IMR-90 (cell line): ENCODE data around the gene AFG3L2. TPM values are rescaled to one million over a fixed set of nuclear protein-coding genes. Genes with fewer than 3 reads are reported as not detected.
A peak's percentile ranks its signal among the peaks of the same experiment; 100 is the strongest.

Source experiments
- ATAC-seq: fragments of 200-7000 bp; cut with Tn5 transposase; 2 replicates; pipeline ENCODE4 v1.9.1; 2020; ENCODE audit warnings: low read depth, mild to moderate bottlenecking, moderate library complexity
- BruUV-seq: library from RNA; stranded (reverse); fragments of 400-500 nt; replicated peaks from 2 replicates; lab custom pipeline; 2021; lab: Mats Ljungman, UMichigan
- CTCF ChIA-PET: fragments of 300-600 bp; formaldehyde crosslinking; extraction: SDS; loops from one replicate; lab custom pipeline; 2021; ENCODE audit warnings: antibody characterized with exemption; lab: Yijun Ruan, JAX
- POLR2A ChIA-PET: fragments of 300-600 bp; sonication (Branson Sonifier 250); formaldehyde crosslinking; loops from one replicate; lab custom pipeline; 2022; ENCODE audit warnings: antibody characterized with exemption; ENCODE audit not compliant: unreplicated experiment; lab: Charles Lee
- DNase-seq: peaks from one replicate; pipeline ENCODE4 v3.0.0; 2013
- H2AFZ ChIP-seq: replicated peaks from 2 replicates; pipeline ENCODE3; 2013; ENCODE audit warnings: low read length, mild to moderate bottlenecking; ENCODE audit not compliant: poor library complexity
- H2AK5ac ChIP-seq: 2 replicates; pipeline ENCODE4 v1.6.1; 2013; ENCODE audit warnings: low read depth, low read length, inconsistent platforms
- H2AK9ac ChIP-seq: replicated peaks from 2 replicates; pipeline ENCODE3; 2013; ENCODE audit warnings: mild to moderate bottlenecking, low read depth, low read length, moderate library complexity; ENCODE audit not compliant: poor library complexity
- H2BK120ac ChIP-seq: 2 replicates; pipeline ENCODE4 v1.6.1; 2013; ENCODE audit warnings: low read depth, low read length, inconsistent platforms
- H2BK15ac ChIP-seq: 3 replicates; pipeline ENCODE4 v1.6.1; 2013; ENCODE audit warnings: low read depth, low read length, inconsistent platforms
- H2BK20ac ChIP-seq: 2 replicates; pipeline ENCODE4 v1.6.1; 2013; ENCODE audit warnings: low read depth, mild to moderate bottlenecking, inconsistent platforms, low read length, moderate library complexity
- H2BK5ac ChIP-seq: 2 replicates; pipeline ENCODE4 v1.6.1; 2013; ENCODE audit warnings: mild to moderate bottlenecking, low read depth, low read length, inconsistent platforms; ENCODE audit not compliant: poor library complexity, severe bottlenecking
- H3K14ac ChIP-seq: replicated peaks from 2 replicates; pipeline ENCODE4 v1.6.1; 2013; ENCODE audit warnings: low read depth, low read length, inconsistent platforms
- H3K18ac ChIP-seq: 2 replicates; pipeline ENCODE4 v1.6.1; 2013; ENCODE audit warnings: low read depth, low read length, control low read depth
- H3K23ac ChIP-seq: 2 replicates; pipeline ENCODE4 v1.6.1; 2013; ENCODE audit warnings: low read depth, low read length, inconsistent platforms
- H3K27ac ChIP-seq: 2 replicates; pipeline ENCODE4 v1.5.1; 2013; ENCODE audit warnings: mild to moderate bottlenecking, control low read depth, low read length; ENCODE audit not compliant: insufficient read depth
- H3K27me3 ChIP-seq: 2 replicates; pipeline ENCODE4 v1.6.1; 2013; ENCODE audit warnings: low read length; ENCODE audit not compliant: control insufficient read depth, insufficient read depth
- H3K36me3 ChIP-seq: 2 replicates; pipeline ENCODE4 v1.6.1; 2013; ENCODE audit warnings: low read length, mixed read lengths; ENCODE audit not compliant: control insufficient read depth, insufficient read depth
- H3K4ac ChIP-seq: 2 replicates; pipeline ENCODE4 v1.6.1; 2013; ENCODE audit warnings: low read depth, low read length, inconsistent platforms
- H3K4me1 ChIP-seq: 2 replicates; pipeline ENCODE4 v1.6.1; 2013; ENCODE audit warnings: low read length, mixed read lengths; ENCODE audit not compliant: control insufficient read depth, insufficient read depth
- H3K4me2 ChIP-seq: 2 replicates; pipeline ENCODE4 v1.6.1; 2013; ENCODE audit warnings: low read depth, mild to moderate bottlenecking, control low read depth, low read length, moderate library complexity
- H3K4me3 ChIP-seq: 2 replicates; pipeline ENCODE4 v1.5.1; 2013; ENCODE audit warnings: low read depth, mild to moderate bottlenecking, control low read depth, low read length, moderate library complexity; ENCODE audit not compliant: insufficient read depth
- H3K56ac ChIP-seq: 2 replicates; pipeline ENCODE4 v1.6.1; 2013; ENCODE audit warnings: low read length, inconsistent platforms; ENCODE audit not compliant: insufficient read depth; ENCODE audit errors: extremely low read depth
- H3K79me1 ChIP-seq, 2 experiments: 2 replicates each; pipeline ENCODE4 v1.6.1; 2013; ENCODE audit warnings: low read length in 2 of 2, inconsistent platforms in 1 of 2, low read depth in 1 of 2
- H3K9ac ChIP-seq: 2 replicates; pipeline ENCODE4 v1.6.1; 2013; ENCODE audit warnings: low read depth, low read length, control low read depth
- H3K9me1 ChIP-seq: 2 replicates; pipeline ENCODE4 v1.6.1; 2013; ENCODE audit warnings: low read length, inconsistent platforms; ENCODE audit not compliant: insufficient read depth
- H3K9me3 ChIP-seq: 2 replicates; pipeline ENCODE4 v1.6.1; 2013; ENCODE audit warnings: low read length; ENCODE audit not compliant: control insufficient read depth, insufficient read depth
- H4K20me1 ChIP-seq: 2 replicates; pipeline ENCODE4 v1.6.1; 2013; ENCODE audit warnings: low read length, inconsistent platforms; ENCODE audit not compliant: insufficient read depth
- H4K5ac ChIP-seq: 2 replicates; pipeline ENCODE4 v1.6.1; 2013; ENCODE audit warnings: mild to moderate bottlenecking, low read depth, low read length, control low read depth
- H4K8ac ChIP-seq, 2 experiments: 2 replicates each; pipeline ENCODE4 v1.6.1; 2013; ENCODE audit warnings: low read depth in 2 of 2, low read length in 2 of 2, control low read depth in 1 of 2, inconsistent platforms in 1 of 2
- H4K91ac ChIP-seq: 2 replicates; pipeline ENCODE4 v1.6.1; 2013; ENCODE audit warnings: low read depth, low read length, inconsistent platforms; ENCODE audit not compliant: insufficient read depth
- BHLHE40 ChIP-seq: fragments of 150-350 bp; IDR thresholded peaks from 2 replicates; pipeline ENCODE4 v1.6.1; 2016; ENCODE audit warnings: mild to moderate bottlenecking, low read depth, low read length
- CHD1 ChIP-seq: IDR thresholded peaks from 2 replicates; pipeline ENCODE4 v1.6.1; 2012; ENCODE audit warnings: low read depth, low read length, improper control_type of control experiment
- FOS ChIP-seq: fragments of 150-350 bp; IDR thresholded peaks from 2 replicates; pipeline ENCODE4 v1.6.1; 2016; ENCODE audit warnings: low read depth, low read length
- MAZ ChIP-seq: IDR thresholded peaks from 2 replicates; pipeline ENCODE4 v1.6.1; 2012; ENCODE audit warnings: low read depth, mild to moderate bottlenecking, low read length, improper control_type of control experiment, moderate library complexity, borderline replicate concordance
- MXI1 ChIP-seq: IDR thresholded peaks from 2 replicates; pipeline ENCODE4 v1.6.1; 2012; ENCODE audit warnings: low read depth, mild to moderate bottlenecking, low read length, moderate library complexity, borderline replicate concordance
- POLR2A ChIP-seq: IDR thresholded peaks from 2 replicates; pipeline ENCODE4 v1.6.1; 2012; ENCODE audit warnings: mild to moderate bottlenecking, low read depth, low read length
- RFX5 ChIP-seq: IDR thresholded peaks from 2 replicates; pipeline ENCODE4 v1.8.0; 2012; ENCODE audit warnings: low read depth, mild to moderate bottlenecking, low read length, moderate library complexity
- WGBS, 2 experiments: methylation state at CpG; one replicate each; pipeline versions ENCODE4 v1.1.5 to v1.1.7; 2013; ENCODE audit warnings: missing lambda C conversion rate in 2 of 2; ENCODE audit not compliant: insufficient read length in 1 of 2; ENCODE audit errors: extremely low coverage in 2 of 2; 5-methylcytosine and 5-hydroxymethylcytosine counted together
- dilution Hi-C: fragments of 300-500 bp; cut with HindIII; formaldehyde crosslinking; loops from one replicate; pipeline ENCODE4 v1.14.3; 2018; ENCODE audit warnings: low sequenced_read_pairs; ENCODE audit not compliant: unreplicated experiment
- in situ Hi-C: fragments of 300-500 bp; cut with MboI; formaldehyde crosslinking; loops from 3 replicates; pipeline ENCODE4 v1.14.3; 2019; ENCODE audit warnings: low sequenced_read_pairs, inconsistent platforms, mixed read lengths
- intact Hi-C: fragments of 100-400 bp; cut with micrococcal nuclease; formaldehyde crosslinking; loops from 2 replicates; pipeline ENCODE4 v1.10.0; 2022
- polyA plus RNA-seq, 3 experiments: library from polyadenylated mRNA; depleted of rRNA; stranded (reverse); fragments of >200 nt; gene quantifications; 2 replicates each; pipeline ENCODE4 v1.2.3, GENCODE V29; 2012; ENCODE audit warnings: low replicate concordance in 1 of 3
- total RNA-seq: library from RNA; depleted of rRNA; stranded (reverse); fragments of >200 nt; gene quantifications from 2 replicates; pipeline ENCODE4 v1.2.3, GENCODE V29; 2012
- TF ChIP-seq, protein P1 (sequence below): fragments of 150-350 bp; IDR thresholded peaks from 2 replicates; pipeline ENCODE4 v1.6.1; 2016; ENCODE audit warnings: low read depth, mild to moderate bottlenecking, low read length, moderate library complexity, borderline replicate concordance
- TF ChIP-seq, protein P2 (sequence below): fragments of 150-350 bp; IDR thresholded peaks from 2 replicates; pipeline ENCODE4 v1.6.1; 2017; ENCODE audit warnings: mild to moderate bottlenecking, antibody characterized with exemption, low read length, low read depth
- TF ChIP-seq, protein P3 (sequence below): conservative IDR thresholded peaks from 2 replicates; pipeline ENCODE4 v1.5.1; 2012; ENCODE audit warnings: mild to moderate bottlenecking, low read depth, low read length, improper control_type of control experiment

The AFG3L2 gene
- total and polyA plus RNA-seq, 2 of the 4 experiments (the other 2 are of a cell fraction): 26.9 to 37.6 TPM

DNA sequence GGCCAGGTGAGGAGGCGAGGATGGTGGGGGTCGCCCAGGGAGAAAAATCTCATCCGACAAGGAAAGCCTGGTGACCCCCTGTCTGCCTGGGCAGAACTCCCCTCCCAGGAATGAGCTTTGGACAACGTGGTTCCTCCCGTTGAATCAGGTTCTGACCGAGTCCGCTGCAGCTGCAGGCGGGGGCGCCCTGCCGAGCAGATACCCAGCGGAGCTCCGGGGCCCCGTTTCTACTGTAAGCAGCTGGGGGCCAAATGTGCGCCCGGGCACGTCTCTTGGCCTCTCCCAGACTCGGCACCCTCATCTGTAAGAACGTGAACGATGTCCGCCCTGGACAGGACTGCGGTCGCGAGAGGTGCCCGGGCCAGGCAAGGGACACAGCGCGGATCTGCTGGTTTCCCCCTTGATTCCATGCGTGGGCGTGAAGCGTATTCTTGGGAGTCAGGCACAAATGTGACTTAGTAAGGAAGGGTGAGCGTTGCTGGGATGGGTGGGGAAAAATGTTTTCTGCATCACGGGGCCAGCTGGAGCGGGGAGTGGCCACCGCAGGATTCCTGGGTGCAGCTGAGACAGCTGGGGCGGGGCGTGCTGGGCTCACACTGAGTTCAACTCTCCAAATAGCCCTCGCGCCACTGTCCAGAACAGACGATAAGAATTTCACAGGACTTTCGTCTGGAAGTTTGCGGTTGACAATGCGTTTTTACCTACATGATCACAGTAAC, 89.2 kb downstream of the AFG3L2 start:
- CTCF ChIA-PET: interaction anchor here (0.6 to 1.2 kb wide), 2 partner anchors 10 to 16 kb away, joined by 3 to 5 read pairs; no protein-coding TSS in a partner anchor
- Histone ChIP-seq H2AK5ac (peak overlapping the region; percentile 81), H3K14ac (peak overlapping the region; percentile 70), H3K4me1 (peaks cover 13% of the 10 kb centered on the region), H3K9me1 (0 out of 2 replicates have a peak, but pooled peaks cover 6% of the 10 kb centered on the region), H3K9ac (peak overlapping the region; percentile 68), H3K4ac (peak overlapping the region; percentile 83), H2BK120ac (peak overlapping the region; percentile 80), H4K5ac (peak overlapping the region; percentile 32), H4K91ac (peak overlapping the region; percentile 95), H3K18ac (peak overlapping the region; percentile 54), H2BK20ac (peak overlapping the region; percentile 30; the same call in 1 of the 2 replicates), H3K36me3 (no peaks in the 10 kb centered on the region), H3K79me1 (peaks cover 0 to 3% of the 10 kb centered on the region in 2 experiments; a peak in 2 of 4 replicates), H4K20me1 (no peaks in the 10 kb centered on the region), H3K4me2 (peak overlapping the region; percentile 84), H4K8ac (peak overlapping the region; percentile 74 to 92), H2BK15ac (peak overlapping the region; percentile 76; the same call in 2 of the 3 replicates), H3K27ac (peak overlapping the region; percentile 90), H2BK5ac (peak overlapping the region; percentile 89), H2AFZ (peak overlapping the region; percentile 92), H3K56ac (peak overlapping the region; percentile 26), H3K27me3 (no peaks in the 10 kb centered on the region), H2AK9ac (peak overlapping the region; percentile 92), H3K4me3 (peak overlapping the region; percentile 40), H3K23ac (peak overlapping the region; percentile 49; the same call in 1 of the 2 replicates), H3K9me3 (no peaks in the 10 kb centered on the region)
- in situ Hi-C loops: loop anchor here (10.0 kb wide), 1 partner anchor 433 kb away; the partner anchor contains the start of gene CHMP1B
- TF ChIP-seq POLR2A: peak; percentile 78; the same call in 1 of the 2 replicates
- TF ChIP-seq, protein P1, sequence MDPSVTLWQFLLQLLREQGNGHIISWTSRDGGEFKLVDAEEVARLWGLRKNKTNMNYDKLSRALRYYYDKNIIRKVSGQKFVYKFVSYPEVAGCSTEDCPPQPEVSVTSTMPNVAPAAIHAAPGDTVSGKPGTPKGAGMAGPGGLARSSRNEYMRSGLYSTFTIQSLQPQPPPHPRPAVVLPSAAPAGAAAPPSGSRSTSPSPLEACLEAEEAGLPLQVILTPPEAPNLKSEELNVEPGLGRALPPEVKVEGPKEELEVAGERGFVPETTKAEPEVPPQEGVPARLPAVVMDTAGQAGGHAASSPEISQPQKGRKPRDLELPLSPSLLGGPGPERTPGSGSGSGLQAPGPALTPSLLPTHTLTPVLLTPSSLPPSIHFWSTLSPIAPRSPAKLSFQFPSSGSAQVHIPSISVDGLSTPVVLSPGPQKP: no peak
- peak; percentile 62 for TF ChIP-seq BHLHE40
- no peak for TF ChIP-seq CHD1
- peak; percentile 50; the same call in 1 of the 2 replicates for TF ChIP-seq FOS
- no peak for TF ChIP-seq RFX5
- TF ChIP-seq, protein P2, sequence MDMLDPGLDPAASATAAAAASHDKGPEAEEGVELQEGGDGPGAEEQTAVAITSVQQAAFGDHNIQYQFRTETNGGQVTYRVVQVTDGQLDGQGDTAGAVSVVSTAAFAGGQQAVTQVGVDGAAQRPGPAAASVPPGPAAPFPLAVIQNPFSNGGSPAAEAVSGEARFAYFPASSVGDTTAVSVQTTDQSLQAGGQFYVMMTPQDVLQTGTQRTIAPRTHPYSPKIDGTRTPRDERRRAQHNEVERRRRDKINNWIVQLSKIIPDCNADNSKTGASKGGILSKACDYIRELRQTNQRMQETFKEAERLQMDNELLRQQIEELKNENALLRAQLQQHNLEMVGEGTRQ: peak; percentile 87
- TF ChIP-seq, protein P3, sequence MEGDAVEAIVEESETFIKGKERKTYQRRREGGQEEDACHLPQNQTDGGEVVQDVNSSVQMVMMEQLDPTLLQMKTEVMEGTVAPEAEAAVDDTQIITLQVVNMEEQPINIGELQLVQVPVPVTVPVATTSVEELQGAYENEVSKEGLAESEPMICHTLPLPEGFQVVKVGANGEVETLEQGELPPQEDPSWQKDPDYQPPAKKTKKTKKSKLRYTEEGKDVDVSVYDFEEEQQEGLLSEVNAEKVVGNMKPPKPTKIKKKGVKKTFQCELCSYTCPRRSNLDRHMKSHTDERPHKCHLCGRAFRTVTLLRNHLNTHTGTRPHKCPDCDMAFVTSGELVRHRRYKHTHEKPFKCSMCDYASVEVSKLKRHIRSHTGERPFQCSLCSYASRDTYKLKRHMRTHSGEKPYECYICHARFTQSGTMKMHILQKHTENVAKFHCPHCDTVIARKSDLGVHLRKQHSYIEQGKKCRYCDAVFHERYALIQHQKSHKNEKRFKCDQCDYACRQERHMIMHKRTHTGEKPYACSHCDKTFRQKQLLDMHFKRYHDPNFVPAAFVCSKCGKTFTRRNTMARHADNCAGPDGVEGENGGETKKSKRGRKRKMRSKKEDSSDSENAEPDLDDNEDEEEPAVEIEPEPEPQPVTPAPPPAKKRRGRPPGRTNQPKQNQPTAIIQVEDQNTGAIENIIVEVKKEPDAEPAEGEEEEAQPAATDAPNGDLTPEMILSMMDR: 0 out of 2 replicates have a peak, but pooled peaks have one; percentile 11
- TF ChIP-seq MXI1: peak; percentile 66; the same call in 1 of the 2 replicates
- peak; percentile 64; the same call in 1 of the 2 replicates for TF ChIP-seq MAZ
- peak; percentile 95 for DNase-seq
- dilution Hi-C loops: no loop called here
- intact Hi-C loops: loop anchor here (2.0 kb wide), 1 partner anchor 19 kb away; no protein-coding TSS in a partner anchor
- peak; percentile 95 for ATAC-seq
- BruUV-seq: no TSS peak
- WGBS, 2 experiments: 0% methylated on average over 20 of the region's 41 CpGs; no CpG with 5 or more reads in 1 of the 2 experiments
- POLR2A ChIA-PET: interaction anchor here (0.9 to 3.0 kb wide), 4 partner anchors 9 to 40 kb away, joined by 3 to 19 read pairs (median 4); no protein-coding TSS in a partner anchor
